ENCODE data around the gene ENTPD2.

ENTPD2 gene

GRCh38 chr9:137053944-137054931 is at the start of gene ENTPD2:
TSS of gene ENTPD2 (minus strand) at chr9:137054061. CDS start at chr9:137053997, 64 bp downstream.
- no peak for DNase-seq (ENCODE audit: low spot score)

DNA sequence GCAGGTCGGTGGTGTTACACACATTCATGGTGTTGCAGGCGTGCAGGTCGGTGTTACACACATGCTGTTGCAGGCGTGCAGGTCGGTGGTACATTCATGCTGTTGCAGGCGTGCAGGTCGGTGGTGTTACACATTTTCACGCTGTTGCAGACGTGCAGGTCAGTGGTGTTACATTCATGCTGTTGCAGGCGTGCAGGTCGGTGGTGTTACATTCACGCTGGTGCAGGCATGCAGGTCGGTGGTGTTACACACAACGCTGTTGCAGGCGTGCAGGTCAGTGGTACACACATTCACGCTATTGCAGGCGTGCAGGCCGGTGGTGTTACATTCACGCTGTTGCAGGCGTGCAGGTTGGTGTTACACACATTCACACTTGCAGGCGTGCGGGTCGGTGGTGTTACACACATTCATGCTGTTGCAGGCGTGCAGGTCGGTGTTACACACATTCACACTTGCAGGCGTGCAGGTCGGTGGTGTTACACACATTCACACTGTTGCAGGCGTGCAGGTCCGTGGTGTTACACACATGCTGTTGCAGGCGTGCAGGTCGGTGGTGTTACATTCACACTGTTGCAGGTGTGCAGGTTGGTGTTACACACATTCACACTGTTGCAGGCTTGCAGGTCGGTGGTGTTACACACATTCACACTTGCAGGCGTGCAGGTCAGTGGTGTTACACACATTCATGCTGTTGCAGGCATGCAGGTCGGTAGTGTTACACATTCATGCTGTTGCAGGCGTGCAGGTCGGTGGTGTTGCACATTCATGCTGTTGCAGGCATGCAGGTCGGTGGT is 49.5 kb upstream of the ENTPD2 start:
- no peak for DNase-seq (ENCODE audit: low spot score)

DNA sequence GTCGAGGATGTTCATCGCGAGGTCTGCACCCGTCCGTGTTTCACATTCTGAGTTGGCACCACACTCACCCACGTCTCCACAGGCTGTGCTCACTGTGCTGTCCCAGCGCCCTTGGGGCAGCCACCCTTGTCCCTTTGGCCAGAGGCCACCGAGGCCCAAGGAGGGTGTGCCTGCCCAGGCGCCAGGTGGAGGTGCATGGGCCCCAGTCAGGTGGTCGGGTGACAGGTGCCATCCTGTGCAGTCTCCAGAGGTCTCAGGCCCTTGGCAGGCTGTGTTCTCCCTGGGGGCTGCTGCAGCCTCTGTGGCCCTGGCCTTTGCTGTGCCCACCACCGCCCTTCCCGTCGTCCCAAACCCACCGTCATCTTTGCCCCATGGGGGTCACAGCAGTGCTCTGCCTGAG is 45.4 kb upstream of the ENTPD2 start:
- no peak for DNase-seq (ENCODE audit: low spot score)

DNA sequence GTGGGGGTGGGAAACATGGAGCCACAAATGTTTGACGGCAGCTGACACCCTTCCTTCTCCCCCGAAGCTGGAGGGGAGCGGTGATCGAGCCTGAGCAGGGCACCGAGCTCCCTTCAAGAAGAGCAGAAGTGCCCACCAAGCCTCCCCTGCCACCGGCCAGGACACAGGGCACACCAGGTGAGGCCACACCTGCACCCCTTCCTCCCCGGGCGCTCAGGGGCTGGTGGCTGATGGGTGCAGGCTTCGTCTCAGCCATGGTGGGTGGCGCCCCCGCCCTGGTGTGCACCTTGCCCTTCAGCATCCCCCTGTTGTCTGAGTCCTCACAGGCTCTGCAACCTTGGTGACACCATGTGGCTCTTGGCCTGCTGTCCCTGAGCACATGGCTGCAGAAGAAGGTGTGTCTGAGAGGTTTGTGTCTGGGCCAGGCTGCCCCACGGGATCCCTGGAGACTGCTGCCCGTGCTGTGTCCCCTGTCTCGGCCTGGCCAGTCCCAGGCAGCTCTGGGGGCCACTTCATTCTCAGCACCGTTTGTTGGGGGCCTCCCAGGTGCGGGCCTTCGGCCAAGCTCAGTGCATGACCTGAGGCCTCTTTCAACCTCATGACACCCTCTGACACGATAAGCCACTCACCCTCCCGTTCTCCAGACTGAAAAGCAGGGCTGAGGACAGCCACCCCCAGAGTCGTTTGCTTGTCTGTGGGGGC is 44.1 kb upstream of the ENTPD2 start:
- DNase-seq (ENCODE audit: low spot score), result no peak

DNA sequence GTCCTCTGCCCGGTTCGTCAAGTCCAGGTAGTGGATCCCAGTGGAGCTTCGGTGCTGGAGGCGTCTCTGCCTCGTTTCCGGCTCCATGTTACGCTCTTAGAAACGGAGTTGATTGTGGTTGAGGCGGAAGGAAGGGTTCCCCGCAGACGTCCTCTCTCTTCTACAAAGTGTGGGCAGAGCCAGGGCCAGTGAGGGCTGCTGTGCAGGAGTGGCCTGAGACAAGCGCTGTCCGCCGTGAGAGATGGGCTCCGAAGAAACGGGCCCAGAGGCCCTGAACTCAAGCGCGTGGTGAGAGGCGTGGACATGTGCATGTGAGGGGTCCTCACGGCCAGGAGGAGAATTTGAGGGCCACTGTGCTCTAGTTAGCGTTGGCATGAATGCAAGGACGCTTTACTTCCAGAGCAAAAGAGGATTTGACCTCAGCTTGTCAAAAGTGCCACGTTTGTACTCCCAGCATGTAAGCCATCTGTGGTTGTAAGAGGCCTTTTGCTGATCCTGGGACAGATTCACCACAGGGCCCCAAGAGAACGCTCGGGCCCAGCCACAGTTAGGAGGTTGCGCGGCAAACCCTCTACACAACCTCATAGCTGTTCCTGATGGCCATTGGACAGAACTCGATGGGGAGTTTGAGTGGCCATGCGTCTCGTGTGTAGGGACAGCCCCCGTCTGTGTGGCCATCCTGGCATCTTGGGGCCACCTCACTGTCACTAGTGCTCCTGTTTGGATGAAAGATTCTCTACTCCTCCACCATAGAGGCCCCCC is 43.1 kb upstream of the ENTPD2 start:
- no peak for DNase-seq (ENCODE audit: low spot score)

DNA sequence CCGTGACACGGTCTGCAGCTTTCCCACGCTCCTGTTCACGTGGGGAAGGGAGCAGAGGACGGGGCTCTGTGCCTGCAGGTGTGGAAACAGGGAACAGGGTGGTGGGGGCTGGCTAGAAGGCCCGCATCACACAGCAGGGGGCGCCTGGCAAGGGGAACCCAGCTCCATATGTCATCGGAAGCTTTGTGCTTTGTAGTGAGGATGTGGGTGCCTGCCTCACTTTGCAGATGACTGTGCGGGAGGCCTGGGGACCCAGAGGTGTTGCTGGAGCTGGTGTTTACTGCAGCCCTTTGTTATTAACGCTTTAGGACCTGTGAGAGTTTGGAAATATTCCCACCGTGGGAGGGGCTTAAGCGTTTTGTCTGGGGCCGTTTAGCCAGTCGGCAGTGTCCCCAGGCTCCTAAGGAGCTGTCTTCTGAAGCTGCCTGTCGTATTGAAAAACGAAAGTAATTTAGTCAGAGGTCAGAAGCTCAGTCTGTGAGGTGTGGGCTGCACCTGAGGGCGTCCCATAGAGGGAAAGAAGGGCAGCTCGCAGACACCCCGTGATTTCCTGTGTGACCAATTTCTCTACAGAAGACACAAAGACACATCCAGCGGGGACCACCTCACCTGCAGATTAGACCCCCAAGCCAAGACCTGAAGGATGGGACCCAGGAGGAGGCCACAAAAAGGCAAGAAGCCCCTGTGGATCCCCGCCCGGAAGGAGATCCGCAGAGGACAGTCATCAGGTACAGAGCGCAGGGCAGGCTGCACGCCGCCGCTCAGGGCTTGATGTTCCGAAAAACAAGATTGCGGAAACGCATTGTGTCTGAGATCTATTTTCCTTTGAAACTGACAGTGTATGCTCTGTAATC is 42.0 kb upstream of the ENTPD2 start:
- DNase-seq (ENCODE audit: low spot score), result no peak

DNA sequence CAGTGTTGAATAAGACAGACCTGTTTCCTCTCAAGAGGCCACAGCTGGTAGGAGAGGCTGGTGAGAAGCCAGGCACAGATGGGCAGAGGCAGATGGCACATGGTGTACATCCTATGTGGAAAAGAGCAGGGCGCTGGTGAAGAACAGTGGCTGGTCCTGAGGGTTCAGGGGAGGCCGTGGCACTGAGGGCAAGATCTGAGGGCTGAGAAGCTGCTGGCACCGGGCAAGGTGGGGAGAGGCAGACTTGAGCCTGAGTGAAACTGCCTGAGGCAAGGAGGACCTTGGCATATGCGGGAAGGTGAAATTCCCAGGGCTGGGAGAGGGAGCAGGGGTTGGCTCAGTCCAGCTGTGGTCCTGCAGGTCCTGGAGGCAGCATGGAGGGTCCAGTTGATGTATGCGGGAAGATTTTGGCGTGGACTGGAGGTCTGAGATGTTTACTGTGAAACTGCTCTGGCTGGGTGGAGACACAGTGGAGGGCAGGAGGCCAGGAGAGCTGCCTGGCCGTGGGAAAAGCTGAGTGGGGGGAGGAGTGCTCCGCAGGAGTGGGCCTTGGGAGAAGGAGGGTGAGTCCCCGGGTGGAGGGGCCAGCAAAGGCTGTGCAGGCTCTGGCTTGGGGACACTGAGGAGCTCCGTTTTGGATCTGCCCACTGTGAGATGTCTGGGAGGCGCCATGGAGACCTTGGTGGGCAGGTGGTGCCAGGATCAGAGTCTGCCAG is 35.5 kb upstream of the ENTPD2 start:
- no peak for DNase-seq (ENCODE audit: low spot score)

DNA sequence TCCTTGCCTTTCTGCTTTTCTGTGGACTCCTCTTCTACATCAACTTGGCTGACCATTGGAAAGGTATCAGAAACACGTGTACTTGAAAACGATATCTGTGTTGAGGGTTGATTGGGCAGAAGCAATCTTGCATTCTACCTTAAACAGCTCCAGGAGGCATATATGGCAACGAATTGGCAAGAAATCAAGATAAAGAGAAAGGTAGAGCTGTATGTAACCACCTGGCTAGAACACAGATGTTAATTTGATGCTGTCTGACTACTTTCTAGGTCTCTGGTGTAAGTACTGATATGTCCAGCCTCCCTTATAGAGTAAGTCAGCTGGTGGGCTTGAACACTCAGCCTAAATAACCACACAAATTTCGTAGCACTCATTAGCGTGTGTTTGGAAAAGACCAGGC is 34.3 kb upstream of the ENTPD2 start:
- DNase-seq (ENCODE audit: low spot score), result peak; percentile 11

- no peak for DNase-seq (ENCODE audit: low spot score)
Measured at GRCh38 chr9:137087409-137087925, 33.6 kb upstream of the ENTPD2 start.

DNA sequence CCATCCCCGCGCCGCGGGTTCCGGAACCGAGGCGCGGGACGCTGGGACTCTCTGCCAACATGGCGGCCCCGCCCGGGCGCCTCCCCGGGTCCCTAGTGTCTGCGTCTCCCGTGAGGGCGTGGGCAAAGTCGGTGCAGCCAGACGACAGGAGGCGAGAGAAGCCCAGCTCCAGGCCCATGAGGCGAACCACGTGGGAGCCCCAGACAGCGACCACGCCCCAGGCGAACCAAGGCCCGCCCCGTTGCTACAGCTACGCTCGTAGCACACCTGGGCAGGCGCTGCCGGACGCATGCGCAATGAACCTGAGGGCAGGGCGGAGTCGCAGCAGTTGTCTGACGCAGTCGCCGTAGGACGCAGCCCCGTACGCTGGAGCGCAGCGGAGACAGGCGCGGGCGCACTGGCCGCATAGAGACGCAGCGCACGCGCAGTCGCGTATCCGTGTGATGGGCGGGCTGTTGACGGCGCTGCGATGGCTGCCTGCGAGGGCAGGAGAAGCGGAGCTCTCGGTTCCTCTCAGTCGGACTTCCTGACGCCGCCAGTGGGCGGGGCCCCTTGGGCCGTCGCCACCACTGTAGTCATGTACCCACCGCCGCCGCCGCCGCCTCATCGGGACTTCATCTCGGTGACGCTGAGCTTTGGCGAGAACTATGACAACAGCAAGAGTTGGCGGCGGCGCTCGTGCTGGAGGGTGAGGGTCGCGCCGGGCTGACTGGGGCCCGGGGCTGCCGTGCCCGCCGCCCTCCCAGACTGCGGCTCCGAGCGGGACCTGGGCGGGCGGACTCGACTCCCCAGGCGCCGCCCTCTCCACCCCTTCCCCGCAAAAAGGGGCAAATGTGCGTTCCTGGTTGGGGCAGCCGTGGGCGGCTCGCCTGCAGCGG is 32.9 kb upstream of the ENTPD2 start, which contains the start of gene MAN1B1:
Gene MAN1B1, plus strand, starts transcription at position 455 of the 878 bp plus-strand sequence. Its CDS starts 15 bp downstream, at position 470.
- DNase-seq (ENCODE audit: low spot score), result peak; percentile 100

- no peak for DNase-seq (ENCODE audit: low spot score)
Measured at GRCh38 chr9:137085920-137086530, 32.2 kb upstream of the ENTPD2 start.

GRCh38 chr9:137084526-137084925 is 30.7 kb upstream of the ENTPD2 start:
- no peak for DNase-seq (ENCODE audit: low spot score)

- no peak for DNase-seq (ENCODE audit: low spot score)
Measured at GRCh38 chr9:137083394-137084004, 29.6 kb upstream of the ENTPD2 start.

DNA sequence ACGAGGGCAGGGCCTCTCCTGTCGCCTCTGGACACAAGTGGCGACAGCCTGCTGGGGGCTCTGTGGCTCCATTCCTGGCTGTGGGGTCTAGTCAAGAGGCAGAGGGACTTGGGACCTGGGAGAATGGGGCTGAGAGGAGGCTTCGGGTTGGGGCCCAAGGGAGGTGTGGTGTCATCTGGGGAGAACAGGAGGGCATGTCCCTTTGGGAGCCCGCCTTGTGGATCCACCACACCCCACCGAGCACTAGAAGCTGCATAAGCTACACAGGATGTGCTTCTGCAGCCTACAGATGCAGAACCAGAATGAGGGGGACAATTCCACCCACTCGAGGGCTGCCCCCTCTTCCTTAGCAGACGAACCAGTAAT is 29.0 kb upstream of the ENTPD2 start:
- no peak for DNase-seq (ENCODE audit: low spot score)

- DNase-seq (ENCODE audit: low spot score), result no peak
Measured at GRCh38 chr9:137082222-137082924, 28.5 kb upstream of the ENTPD2 start.

DNA sequence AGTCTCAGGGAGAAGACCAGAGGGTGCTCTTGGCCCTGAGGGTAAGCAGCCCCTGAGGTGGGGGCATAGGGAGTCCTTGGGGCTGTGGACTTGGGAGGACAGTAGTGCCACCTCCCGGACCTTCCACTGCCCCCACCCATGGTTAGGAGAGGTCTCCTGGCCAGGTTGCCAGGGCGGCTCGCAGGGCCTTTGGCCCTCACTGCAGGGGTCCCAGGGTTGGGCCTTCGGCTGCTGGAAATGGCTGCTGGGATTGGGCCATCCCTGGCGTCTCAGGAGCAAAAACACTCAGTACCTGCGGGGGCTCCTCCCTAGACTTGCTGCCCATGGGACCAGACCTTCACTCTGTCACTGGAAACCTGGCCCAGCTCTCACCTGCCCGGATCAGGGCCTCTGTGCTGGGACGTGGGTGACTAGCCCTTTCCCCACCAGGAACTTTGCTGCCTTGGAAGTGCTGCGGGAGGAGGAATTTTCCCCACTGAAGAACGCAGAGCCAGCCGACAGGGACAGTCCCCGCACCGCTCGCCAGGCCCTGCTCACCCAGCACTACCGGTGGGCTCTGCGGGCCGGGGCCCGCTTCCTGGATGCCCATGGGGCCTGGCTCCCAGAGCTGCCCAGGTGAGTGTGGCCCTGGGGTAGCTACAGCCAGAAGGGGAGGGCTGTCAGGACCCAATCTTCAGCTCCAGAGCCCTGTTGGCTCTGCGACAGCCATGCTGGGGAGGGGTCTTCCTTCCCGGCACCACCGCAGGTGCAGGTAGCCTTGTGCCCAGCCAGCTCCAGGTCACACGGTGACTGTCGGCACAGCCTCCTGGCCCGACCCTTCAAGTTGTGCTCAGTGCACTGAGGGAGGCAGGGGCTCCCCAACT is 26.6 kb upstream of the ENTPD2 start:
- DNase-seq (ENCODE audit: low spot score), result no peak
